GM23248 (cell line): ENCODE measurements around the gene GDI1.

Experiments used
- EZH2 ChIP-seq: fragments of 200-600 bp; sonication (generic); IDR thresholded peaks from 2 replicates; pipeline ENCODE4 v1.6.1; 2018; ENCODE audit warnings: antibody characterized with exemption, mild to moderate bottlenecking; ENCODE audit not compliant: insufficient read depth, poor library complexity, severe bottlenecking
- EZH2phosphoT487 ChIP-seq: fragments of 200-600 bp; sonication (generic); IDR thresholded peaks from 2 replicates; pipeline ENCODE4 v1.6.1; 2018; ENCODE audit warnings: antibody characterized with exemption, moderate library complexity, mild to moderate bottlenecking, low read depth; ENCODE audit not compliant: insufficient read depth

- TF ChIP-seq EZH2, result no peak
- no peak for TF ChIP-seq EZH2phosphoT487
Measured at GRCh38 chrX:154473683-154474082, 36.7 kb downstream of the GDI1 start.
